Liver (tissue), 9 donors: Measurements from ENCODE around the gene TIMMDC1. TPM values are rescaled to one million over a fixed set of nuclear protein-coding genes. Genes with fewer than 3 reads are reported as not detected.

Experiments
- DNase-seq: peaks from one replicate; pipeline ENCODE4 v3.0.0-alpha.2; 2017; ENCODE audit warnings: low spot score
- H3K27ac ChIP-seq, 2 donors: one replicate each; pipeline ENCODE4 v1.7.0; 2013; ENCODE audit warnings: inconsistent platforms in 2 of 2, low read length in 2 of 2, control low read depth in 1 of 2, low read depth in 1 of 2, mild to moderate bottlenecking in 1 of 2
- H3K27me3 ChIP-seq, 4 donors: one replicate each; pipeline versions ENCODE4 v1.6.1 to v1.7.0; 2013; ENCODE audit warnings: low read length in 3 of 4, inconsistent platforms in 1 of 4, mild to moderate bottlenecking in 1 of 4, moderate library complexity in 1 of 4; ENCODE audit not compliant: control insufficient read depth in 4 of 4, insufficient read depth in 4 of 4
- H3K36me3 ChIP-seq, 4 donors: one replicate each; pipeline versions ENCODE4 v1.6.1 to v1.7.0; 2013; ENCODE audit warnings: low read length in 3 of 4, mild to moderate bottlenecking in 3 of 4, low read depth in 1 of 4, moderate library complexity in 1 of 4; ENCODE audit not compliant: control insufficient read depth in 4 of 4, insufficient read depth in 3 of 4
- H3K4me1 ChIP-seq, 4 donors: one replicate each; pipeline versions ENCODE4 v1.6.1 to v1.7.0; 2013; ENCODE audit warnings: low read length in 3 of 4, mild to moderate bottlenecking in 3 of 4, moderate library complexity in 1 of 4; ENCODE audit not compliant: control insufficient read depth in 4 of 4, insufficient read depth in 4 of 4
- H3K4me3 ChIP-seq, 3 donors: one replicate each; pipeline versions ENCODE4 v1.6.1 to v1.7.0; 2013; ENCODE audit warnings: low read length in 3 of 3, control low read depth in 1 of 3, low read depth in 1 of 3, mild to moderate bottlenecking in 1 of 3
- H3K9ac ChIP-seq, 2 donors: one replicate each; pipeline ENCODE4 v1.7.0; 2013; ENCODE audit warnings: low read length in 2 of 2, mild to moderate bottlenecking in 2 of 2, moderate library complexity in 2 of 2, control low read depth in 1 of 2, low read depth in 1 of 2
- H3K9me3 ChIP-seq, 4 donors: one replicate each; pipeline versions ENCODE4 v1.6.1 to v1.7.0; 2013; ENCODE audit warnings: low read length in 3 of 4; ENCODE audit not compliant: control insufficient read depth in 4 of 4
- EGR1 ChIP-seq, 2 donors: IDR thresholded peaks; 2 replicates each; pipeline ENCODE4 v1.6.1; 2016 to 2018; ENCODE audit warnings: antibody characterized with exemption in 2 of 2, low read depth in 2 of 2
- FOXA1 ChIP-seq: IDR thresholded peaks from 2 replicates; pipeline ENCODE4 v1.6.1; 2016; ENCODE audit warnings: antibody characterized with exemption
- FOXA2 ChIP-seq: IDR thresholded peaks from 2 replicates; pipeline ENCODE4 v1.6.1; 2016; ENCODE audit warnings: antibody characterized with exemption
- GABPA ChIP-seq, 2 donors: IDR thresholded peaks in 1 of 2; conservative IDR thresholded peaks in 1 of 2; 2 replicates each; pipeline ENCODE4 v1.6.1; 2016; ENCODE audit warnings: antibody characterized with exemption in 2 of 2, mild to moderate bottlenecking in 1 of 2, moderate library complexity in 1 of 2
- HNF4A ChIP-seq, 2 donors: conservative IDR thresholded peaks; 2 replicates each; pipeline ENCODE4 v1.6.1; 2016; ENCODE audit warnings: antibody characterized with exemption in 2 of 2, mild to moderate bottlenecking in 2 of 2
- HNF4G ChIP-seq: IDR thresholded peaks from 2 replicates; pipeline ENCODE4 v1.6.1; 2016; ENCODE audit warnings: antibody characterized with exemption
- MAX ChIP-seq: IDR thresholded peaks from 2 replicates; pipeline ENCODE4 v1.6.1; 2016; ENCODE audit warnings: antibody characterized with exemption
- RXRA ChIP-seq, 2 donors: IDR thresholded peaks; 2 replicates each; pipeline ENCODE4 v1.6.1; 2017 to 2018; ENCODE audit warnings: antibody characterized with exemption in 2 of 2, mild to moderate bottlenecking in 1 of 2
- TAF1 ChIP-seq: conservative IDR thresholded peaks from 2 replicates; pipeline ENCODE4 v1.6.1; 2016; ENCODE audit warnings: antibody characterized with exemption, mild to moderate bottlenecking
- YY1 ChIP-seq: IDR thresholded peaks from 2 replicates; pipeline ENCODE4 v1.6.1; 2016; ENCODE audit warnings: antibody characterized with exemption, mild to moderate bottlenecking
- WGBS: extraction: QIAGEN DNeasy Blood & Tissue Kit; methylation state at CpG from one replicate; pipeline ENCODE4 v1.1.7; 2013; 5-methylcytosine and 5-hydroxymethylcytosine counted together
- polyA plus RNA-seq, 2 donors: library from polyadenylated mRNA; stranded (reverse) in 1 of 2; unstranded in 1 of 2; fragments of 200-250 nt in 1 of 2; fragments of >200 nt in 1 of 2; fragmentation: Nextera tagmentation in 1 of 2; extraction: Ambion mirVana in 1 of 2; gene quantifications; one replicate each; pipeline versions ENCODE4 v1.2.1 to v1.2.3, GENCODE V29; 2013 to 2015
- total RNA-seq, 2 donors: library from RNA; depleted of rRNA; stranded (reverse); fragments of >200 nt; gene quantifications; one replicate each; pipeline ENCODE4 v1.2.3, GENCODE V29; 2014
- TF ChIP-seq, protein P1 (sequence below): fragments of 150-350 bp; IDR thresholded peaks from 2 replicates; pipeline ENCODE4 v1.5.1; 2017; ENCODE audit warnings: improper control_type of control experiment, low read depth, low read length; ENCODE audit not compliant: missing input control
- TF ChIP-seq, protein P2 (sequence below): IDR thresholded peaks from 2 replicates; pipeline ENCODE4 v1.6.1; 2016; ENCODE audit warnings: antibody characterized with exemption, mild to moderate bottlenecking
- TF ChIP-seq, protein P3 (sequence below): IDR thresholded peaks from 2 replicates; pipeline ENCODE4 v1.6.1; 2016; ENCODE audit warnings: antibody characterized with exemption
- TF ChIP-seq, protein P4 (sequence below): IDR thresholded peaks from 2 replicates; pipeline ENCODE4 v1.6.1; 2016; ENCODE audit warnings: antibody characterized with exemption
- donor health status: healthy.
- donor health status: healthy.
- donor health status: healthy.
- donor health status: healthy.
- donor health status: healthy.

The TIMMDC1 gene
- total and polyA plus RNA-seq, 4 donors: 25.4 to 54.2 (median 33.2) TPM

GRCh38 chr3:119481079-119481478 is 17.3 kb upstream of the TIMMDC1 start:
- Histone ChIP-seq H3K4me1 (no peaks in the 10 kb centered on the region), H3K4me3 (no peak overlapping the region), H3K36me3 (peaks cover 4 to 41% (median 24%) of the 10 kb centered on the region in 4 donors), H3K27me3 (no peaks in the 10 kb centered on the region), H3K9me3 (no peaks in the 10 kb centered on the region), H3K27ac (no peak overlapping the region), H3K9ac (no peak overlapping the region)
- 96% methylated on average over 2 of the region's 2 CpGs for WGBS
- no peak for TF ChIP-seq RXRA (IDR thresholded peaks at IDR 0.05)
- TF ChIP-seq, protein P1, sequence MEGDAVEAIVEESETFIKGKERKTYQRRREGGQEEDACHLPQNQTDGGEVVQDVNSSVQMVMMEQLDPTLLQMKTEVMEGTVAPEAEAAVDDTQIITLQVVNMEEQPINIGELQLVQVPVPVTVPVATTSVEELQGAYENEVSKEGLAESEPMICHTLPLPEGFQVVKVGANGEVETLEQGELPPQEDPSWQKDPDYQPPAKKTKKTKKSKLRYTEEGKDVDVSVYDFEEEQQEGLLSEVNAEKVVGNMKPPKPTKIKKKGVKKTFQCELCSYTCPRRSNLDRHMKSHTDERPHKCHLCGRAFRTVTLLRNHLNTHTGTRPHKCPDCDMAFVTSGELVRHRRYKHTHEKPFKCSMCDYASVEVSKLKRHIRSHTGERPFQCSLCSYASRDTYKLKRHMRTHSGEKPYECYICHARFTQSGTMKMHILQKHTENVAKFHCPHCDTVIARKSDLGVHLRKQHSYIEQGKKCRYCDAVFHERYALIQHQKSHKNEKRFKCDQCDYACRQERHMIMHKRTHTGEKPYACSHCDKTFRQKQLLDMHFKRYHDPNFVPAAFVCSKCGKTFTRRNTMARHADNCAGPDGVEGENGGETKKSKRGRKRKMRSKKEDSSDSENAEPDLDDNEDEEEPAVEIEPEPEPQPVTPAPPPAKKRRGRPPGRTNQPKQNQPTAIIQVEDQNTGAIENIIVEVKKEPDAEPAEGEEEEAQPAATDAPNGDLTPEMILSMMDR: no peak
- TF ChIP-seq YY1: no peak
- TF ChIP-seq, protein P2, sequence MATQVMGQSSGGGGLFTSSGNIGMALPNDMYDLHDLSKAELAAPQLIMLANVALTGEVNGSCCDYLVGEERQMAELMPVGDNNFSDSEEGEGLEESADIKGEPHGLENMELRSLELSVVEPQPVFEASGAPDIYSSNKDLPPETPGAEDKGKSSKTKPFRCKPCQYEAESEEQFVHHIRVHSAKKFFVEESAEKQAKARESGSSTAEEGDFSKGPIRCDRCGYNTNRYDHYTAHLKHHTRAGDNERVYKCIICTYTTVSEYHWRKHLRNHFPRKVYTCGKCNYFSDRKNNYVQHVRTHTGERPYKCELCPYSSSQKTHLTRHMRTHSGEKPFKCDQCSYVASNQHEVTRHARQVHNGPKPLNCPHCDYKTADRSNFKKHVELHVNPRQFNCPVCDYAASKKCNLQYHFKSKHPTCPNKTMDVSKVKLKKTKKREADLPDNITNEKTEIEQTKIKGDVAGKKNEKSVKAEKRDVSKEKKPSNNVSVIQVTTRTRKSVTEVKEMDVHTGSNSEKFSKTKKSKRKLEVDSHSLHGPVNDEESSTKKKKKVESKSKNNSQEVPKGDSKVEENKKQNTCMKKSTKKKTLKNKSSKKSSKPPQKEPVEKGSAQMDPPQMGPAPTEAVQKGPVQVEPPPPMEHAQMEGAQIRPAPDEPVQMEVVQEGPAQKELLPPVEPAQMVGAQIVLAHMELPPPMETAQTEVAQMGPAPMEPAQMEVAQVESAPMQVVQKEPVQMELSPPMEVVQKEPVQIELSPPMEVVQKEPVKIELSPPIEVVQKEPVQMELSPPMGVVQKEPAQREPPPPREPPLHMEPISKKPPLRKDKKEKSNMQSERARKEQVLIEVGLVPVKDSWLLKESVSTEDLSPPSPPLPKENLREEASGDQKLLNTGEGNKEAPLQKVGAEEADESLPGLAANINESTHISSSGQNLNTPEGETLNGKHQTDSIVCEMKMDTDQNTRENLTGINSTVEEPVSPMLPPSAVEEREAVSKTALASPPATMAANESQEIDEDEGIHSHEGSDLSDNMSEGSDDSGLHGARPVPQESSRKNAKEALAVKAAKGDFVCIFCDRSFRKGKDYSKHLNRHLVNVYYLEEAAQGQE: no peak
- no peak for TF ChIP-seq MAX
- TF ChIP-seq, protein P3, sequence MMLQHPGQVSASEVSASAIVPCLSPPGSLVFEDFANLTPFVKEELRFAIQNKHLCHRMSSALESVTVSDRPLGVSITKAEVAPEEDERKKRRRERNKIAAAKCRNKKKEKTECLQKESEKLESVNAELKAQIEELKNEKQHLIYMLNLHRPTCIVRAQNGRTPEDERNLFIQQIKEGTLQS: no peak
- TF ChIP-seq HNF4G: no peak
- no peak for TF ChIP-seq FOXA1
- no peak for TF ChIP-seq HNF4A (conservative IDR thresholded peaks at IDR 0.05)
- TF ChIP-seq, protein P4, sequence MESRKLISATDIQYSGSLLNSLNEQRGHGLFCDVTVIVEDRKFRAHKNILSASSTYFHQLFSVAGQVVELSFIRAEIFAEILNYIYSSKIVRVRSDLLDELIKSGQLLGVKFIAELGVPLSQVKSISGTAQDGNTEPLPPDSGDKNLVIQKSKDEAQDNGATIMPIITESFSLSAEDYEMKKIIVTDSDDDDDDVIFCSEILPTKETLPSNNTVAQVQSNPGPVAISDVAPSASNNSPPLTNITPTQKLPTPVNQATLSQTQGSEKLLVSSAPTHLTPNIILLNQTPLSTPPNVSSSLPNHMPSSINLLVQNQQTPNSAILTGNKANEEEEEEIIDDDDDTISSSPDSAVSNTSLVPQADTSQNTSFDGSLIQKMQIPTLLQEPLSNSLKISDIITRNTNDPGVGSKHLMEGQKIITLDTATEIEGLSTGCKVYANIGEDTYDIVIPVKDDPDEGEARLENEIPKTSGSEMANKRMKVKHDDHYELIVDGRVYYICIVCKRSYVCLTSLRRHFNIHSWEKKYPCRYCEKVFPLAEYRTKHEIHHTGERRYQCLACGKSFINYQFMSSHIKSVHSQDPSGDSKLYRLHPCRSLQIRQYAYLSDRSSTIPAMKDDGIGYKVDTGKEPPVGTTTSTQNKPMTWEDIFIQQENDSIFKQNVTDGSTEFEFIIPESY: no peak
- no peak for TF ChIP-seq EGR1 (IDR thresholded peaks at IDR 0.05; ENCODE audit: low read depth in 2 of 2)
- TF ChIP-seq GABPA (IDR thresholded peaks at IDR 0.05 in 1 of 2, conservative IDR thresholded peaks at IDR 0.05 in 1 of 2): no peak
- TF ChIP-seq TAF1: no peak
- DNase-seq: no peak

- peaks cover 8 to 40% (median 18%) of the 10 kb centered on the region in 4 donors for H3K36me3 ChIP-seq
Observed at GRCh38 chr3:119483101-119483500, 15.2 kb upstream of the TIMMDC1 start.

More at GRCh38 chr3:119483101-119483500, 15.2 kb upstream of the TIMMDC1 start:
- H3K9ac ChIP-seq: no peak overlapping the region
- H3K27me3 ChIP-seq: no peaks in the 10 kb centered on the region
- H3K4me3 ChIP-seq: no peak overlapping the region
- no peaks in the 10 kb centered on the region for H3K9me3 ChIP-seq
- WGBS: 93% methylated on average over 1 of the region's 1 CpG
- TF ChIP-seq HNF4A (conservative IDR thresholded peaks at IDR 0.05) (no peak), MAX (no peak), FOXA2 (no peak)
- TF ChIP-seq, protein P4: no peak
- TF ChIP-seq, protein P2: no peak
- no peak overlapping the region for H3K27ac ChIP-seq
- no peaks in the 10 kb centered on the region for H3K4me1 ChIP-seq
- no peak for DNase-seq
